Bronchial epithelial cell (primary cell): ENCODE data around the gene AOAH. TPM values are rescaled to one million over a fixed set of nuclear protein-coding genes. Genes with fewer than 3 reads are reported as not detected.
A peak's percentile ranks its signal among the peaks of the same experiment; 100 is the strongest.

Source experiments
- DNase-seq: peaks from one replicate; pipeline ENCODE4 v3.0.0-alpha.2; 2010; ENCODE audit warnings: low read depth
- FAIRE-seq: peaks from 2 replicates; lab custom pipeline; 2011; peaks lifted over from hg19 to GRCh38; lab: Jason Lieb, UNC
- H3K27me3 ChIP-seq: 2 replicates; pipeline ENCODE4 v1.5.1; 2011; ENCODE audit warnings: low read length; ENCODE audit not compliant: control insufficient read depth, insufficient read depth
- H3K36me3 ChIP-seq: 2 replicates; pipeline ENCODE4 v1.5.1; 2011; ENCODE audit warnings: low read length; ENCODE audit not compliant: control insufficient read depth, insufficient read depth
- H3K4me3 ChIP-seq: 2 replicates; pipeline ENCODE4 v1.5.1; 2011; ENCODE audit warnings: mild to moderate bottlenecking, low read depth, low read length, control low read depth
- total RNA-seq: library from RNA; depleted of rRNA; stranded (reverse); fragments of >200 nt; gene quantifications from 2 replicates; pipeline ENCODE4 v1.2.1, GENCODE V29; 2014
- TF ChIP-seq, protein P1 (sequence below): IDR thresholded peaks from 2 replicates; pipeline ENCODE4 v1.5.1; 2011; ENCODE audit warnings: mild to moderate bottlenecking, moderate library complexity, low read length, control low read depth, inconsistent platforms; ENCODE audit not compliant: insufficient read depth, severe bottlenecking

The AOAH gene
- total RNA-seq, 1 donor from 2014 or later = not detected

DNA sequence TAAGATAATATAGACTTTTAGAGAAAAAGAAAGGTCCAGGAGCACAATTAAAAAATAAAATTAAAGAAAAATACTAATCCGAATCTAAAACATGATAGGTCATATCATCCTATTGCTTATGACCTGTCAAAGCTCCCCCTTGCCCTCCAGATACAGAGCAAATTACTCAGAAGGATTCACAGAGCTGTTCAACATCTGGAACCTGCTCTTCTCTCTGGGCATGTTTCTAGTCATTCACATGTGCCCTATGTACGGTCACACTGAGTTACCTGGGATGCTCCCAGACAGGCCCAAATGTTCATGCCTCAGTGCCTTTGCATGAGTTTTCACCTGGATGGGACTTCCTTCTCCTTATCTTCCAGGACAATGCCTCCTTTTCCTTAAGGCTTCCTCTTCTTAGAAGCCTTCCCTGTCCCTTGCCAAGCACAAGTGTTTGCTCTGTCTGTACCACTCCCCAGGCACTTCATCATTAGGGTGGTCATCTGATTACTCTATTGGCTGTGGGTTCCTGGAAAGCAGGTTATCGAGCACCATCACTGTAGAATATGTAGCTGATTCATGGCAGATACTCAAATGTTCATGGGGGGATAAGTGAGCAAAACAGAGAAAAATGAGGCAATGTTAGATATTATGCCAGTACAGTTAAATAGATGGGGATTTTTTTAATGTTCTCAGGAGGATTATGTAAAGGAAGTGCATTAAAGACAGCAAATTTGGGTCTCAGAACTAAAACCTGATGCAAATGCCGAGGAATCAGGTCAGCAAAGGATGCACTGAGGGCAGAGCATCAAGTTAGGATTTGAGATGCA lies 12.0 kb upstream of the AOAH start:
- no peaks in the 10 kb centered on the region for H3K36me3 ChIP-seq
- no peak for DNase-seq
- H3K4me3 ChIP-seq = no peak overlapping the region
- TF ChIP-seq, protein P1, sequence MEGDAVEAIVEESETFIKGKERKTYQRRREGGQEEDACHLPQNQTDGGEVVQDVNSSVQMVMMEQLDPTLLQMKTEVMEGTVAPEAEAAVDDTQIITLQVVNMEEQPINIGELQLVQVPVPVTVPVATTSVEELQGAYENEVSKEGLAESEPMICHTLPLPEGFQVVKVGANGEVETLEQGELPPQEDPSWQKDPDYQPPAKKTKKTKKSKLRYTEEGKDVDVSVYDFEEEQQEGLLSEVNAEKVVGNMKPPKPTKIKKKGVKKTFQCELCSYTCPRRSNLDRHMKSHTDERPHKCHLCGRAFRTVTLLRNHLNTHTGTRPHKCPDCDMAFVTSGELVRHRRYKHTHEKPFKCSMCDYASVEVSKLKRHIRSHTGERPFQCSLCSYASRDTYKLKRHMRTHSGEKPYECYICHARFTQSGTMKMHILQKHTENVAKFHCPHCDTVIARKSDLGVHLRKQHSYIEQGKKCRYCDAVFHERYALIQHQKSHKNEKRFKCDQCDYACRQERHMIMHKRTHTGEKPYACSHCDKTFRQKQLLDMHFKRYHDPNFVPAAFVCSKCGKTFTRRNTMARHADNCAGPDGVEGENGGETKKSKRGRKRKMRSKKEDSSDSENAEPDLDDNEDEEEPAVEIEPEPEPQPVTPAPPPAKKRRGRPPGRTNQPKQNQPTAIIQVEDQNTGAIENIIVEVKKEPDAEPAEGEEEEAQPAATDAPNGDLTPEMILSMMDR = no peak
- peak; percentile 70 for FAIRE-seq
- no peaks in the 10 kb centered on the region for H3K27me3 ChIP-seq

DNA sequence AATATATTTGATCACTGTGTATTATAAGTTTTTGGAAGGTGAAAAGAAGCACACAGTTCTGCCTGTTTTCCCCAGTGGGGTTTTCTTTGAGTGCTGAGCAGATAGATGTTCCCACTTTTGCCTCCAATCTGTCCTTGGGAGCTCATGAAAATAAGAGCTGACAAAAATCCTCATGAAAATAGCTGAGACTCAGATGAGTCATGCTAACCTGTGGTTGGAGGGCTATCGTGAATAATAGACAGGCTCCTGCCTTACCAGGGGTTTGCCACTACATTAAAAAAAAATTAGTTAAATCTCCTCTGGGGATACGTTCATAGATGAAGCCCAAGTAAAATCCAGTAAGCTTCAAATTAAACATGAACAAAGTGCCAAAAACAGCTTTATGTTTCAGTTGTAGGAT lies 10.9 kb upstream of the AOAH start:
- Histone ChIP-seq H3K4me3 (no peak overlapping the region), H3K36me3 (no peaks in the 10 kb centered on the region), H3K27me3 (no peaks in the 10 kb centered on the region)
- TF ChIP-seq, protein P1 = no peak
- DNase-seq (no peak), FAIRE-seq (no peak)

DNA sequence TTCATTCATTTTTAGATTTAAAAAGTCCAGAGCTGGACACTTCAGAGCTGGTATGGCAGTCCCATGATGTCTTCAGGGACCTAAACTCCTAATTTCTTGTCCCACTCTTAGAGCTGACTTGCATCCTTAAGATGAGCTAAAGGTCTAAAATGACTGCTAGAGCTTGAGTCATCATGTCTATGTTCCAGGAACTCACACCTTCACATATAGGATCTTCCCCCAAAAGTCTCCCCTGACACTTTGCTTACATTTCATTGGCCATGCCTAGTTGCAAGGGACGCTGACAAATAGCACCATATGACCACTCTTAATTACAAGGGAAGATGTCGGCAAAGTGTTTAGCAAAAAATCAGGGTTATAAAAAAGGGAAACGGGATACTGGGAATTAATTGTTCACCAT lies 10.4 kb upstream of the AOAH start:
- Histone ChIP-seq H3K36me3 (no peaks in the 10 kb centered on the region), H3K4me3 (no peak overlapping the region), H3K27me3 (no peaks in the 10 kb centered on the region)
- DNase-seq (no peak), FAIRE-seq (no peak)
- TF ChIP-seq, protein P1 = no peak

DNA sequence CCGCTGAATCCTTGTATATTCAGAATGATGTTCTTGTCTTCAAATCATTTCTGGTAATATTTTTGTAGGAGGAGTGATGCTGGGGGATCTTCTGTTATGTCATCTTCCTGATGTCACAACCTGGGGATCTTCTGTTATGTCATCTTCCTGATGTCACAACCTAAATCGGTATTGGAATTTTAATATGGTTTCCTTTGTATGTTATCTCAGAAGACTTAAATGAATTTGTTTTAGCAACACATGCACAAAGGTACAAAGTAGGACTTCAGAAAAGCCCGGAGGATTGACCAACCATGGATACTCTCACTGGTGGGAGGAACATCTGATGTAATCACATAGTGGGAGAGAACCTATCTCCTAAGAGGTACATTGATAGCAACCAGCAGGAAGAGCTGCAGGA lies 9.1 kb upstream of the AOAH start:
- no peak for DNase-seq

DNA sequence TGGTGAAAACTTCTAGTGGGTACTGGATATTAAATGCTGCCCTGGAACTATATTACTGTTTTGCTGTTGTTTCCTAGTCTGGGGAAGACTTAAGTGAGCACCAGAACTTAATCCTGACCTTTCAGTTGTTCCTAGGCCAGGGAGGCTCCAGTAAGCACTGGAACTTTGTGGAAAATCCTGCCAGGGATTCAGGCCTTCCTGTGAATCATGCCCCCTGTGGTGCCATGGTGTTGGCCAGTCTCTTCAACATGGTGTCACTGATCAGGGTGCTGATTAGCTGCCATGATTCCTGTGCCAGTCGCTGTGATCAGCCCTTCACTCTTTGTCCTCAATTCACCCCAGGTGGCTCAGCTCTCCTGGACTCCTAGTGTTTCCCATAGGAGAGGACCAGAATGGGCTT lies 8.5 kb upstream of the AOAH start:
- no peak overlapping the region for H3K4me3 ChIP-seq
- peak; percentile 80 for FAIRE-seq

More for the DNA sequence above, 9.1 kb upstream of the AOAH start:
- Histone ChIP-seq H3K4me3 (no peak overlapping the region), H3K27me3 (no peaks in the 10 kb centered on the region), H3K36me3 (no peaks in the 10 kb centered on the region)
- TF ChIP-seq, protein P1 = no peak
- FAIRE-seq = no peak

More for the DNA sequence above, 8.5 kb upstream of the AOAH start:
- Histone ChIP-seq H3K36me3 (no peaks in the 10 kb centered on the region), H3K27me3 (no peaks in the 10 kb centered on the region)
- TF ChIP-seq, protein P1 = no peak
- no peak for DNase-seq
